AG10803 (cell line): Measurements from ENCODE around the gene SCARB1.

ENCODE experiments used
- DNase-seq: peaks from one replicate; pipeline ENCODE4 v3.0.0; 2010; ENCODE audit warnings: low read depth
- H3K4me3 ChIP-seq: 2 replicates; pipeline ENCODE4 v1.5.1; 2011; ENCODE audit warnings: mild to moderate bottlenecking, low read length, control low read depth
- CTCF ChIP-seq: conservative IDR thresholded peaks from 2 replicates; pipeline ENCODE4 v1.5.1; 2011; ENCODE audit warnings: mild to moderate bottlenecking, low read length, control low read depth, inconsistent platforms

The SCARB1 gene

GRCh38 chr12:124756760-124757159 lies 106.9 kb downstream of the SCARB1 start:
- TF ChIP-seq CTCF = no peak
- DNase-seq = no peak
- H3K4me3 ChIP-seq = no peak overlapping the region

GRCh38 chr12:124756166-124756565 lies 107.5 kb downstream of the SCARB1 start:
- no peak overlapping the region for H3K4me3 ChIP-seq
- no peak for TF ChIP-seq CTCF
- DNase-seq = no peak

GRCh38 chr12:124755801-124756148 lies 107.9 kb downstream of the SCARB1 start:
- no peak overlapping the region for H3K4me3 ChIP-seq
- no peak for TF ChIP-seq CTCF
- DNase-seq = no peak

GRCh38 chr12:124754949-124755800 lies 108.5 kb downstream of the SCARB1 start:
- TF ChIP-seq CTCF = no peak
- DNase-seq = peak; percentile 95
- no peak overlapping the region for H3K4me3 ChIP-seq

GRCh38 chr12:124754491-124754890 lies 109.2 kb downstream of the SCARB1 start:
- no peak for DNase-seq
- no peak overlapping the region for H3K4me3 ChIP-seq
- no peak for TF ChIP-seq CTCF

DNA sequence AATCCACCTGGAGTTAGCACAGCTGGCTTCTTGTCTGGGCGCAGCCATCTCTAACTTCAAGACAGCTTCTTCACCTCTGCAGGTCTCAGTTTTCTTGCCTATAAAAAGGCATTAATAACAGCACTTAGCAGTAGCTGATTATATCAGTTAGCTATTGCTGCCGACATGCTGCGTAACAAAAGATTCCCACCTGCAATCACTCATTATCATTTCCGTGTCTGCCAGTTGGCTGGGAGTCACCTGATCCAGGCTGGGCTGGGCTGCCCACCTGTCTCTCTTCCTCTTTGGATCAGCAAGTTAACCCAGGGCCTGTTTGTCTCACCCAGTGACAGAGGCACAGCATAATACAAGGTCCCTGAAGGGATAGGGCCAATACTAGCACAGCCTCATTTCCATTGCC lies 109.7 kb downstream of the SCARB1 start:
- no peak overlapping the region for H3K4me3 ChIP-seq
- no peak for DNase-seq
- no peak for TF ChIP-seq CTCF

DNA sequence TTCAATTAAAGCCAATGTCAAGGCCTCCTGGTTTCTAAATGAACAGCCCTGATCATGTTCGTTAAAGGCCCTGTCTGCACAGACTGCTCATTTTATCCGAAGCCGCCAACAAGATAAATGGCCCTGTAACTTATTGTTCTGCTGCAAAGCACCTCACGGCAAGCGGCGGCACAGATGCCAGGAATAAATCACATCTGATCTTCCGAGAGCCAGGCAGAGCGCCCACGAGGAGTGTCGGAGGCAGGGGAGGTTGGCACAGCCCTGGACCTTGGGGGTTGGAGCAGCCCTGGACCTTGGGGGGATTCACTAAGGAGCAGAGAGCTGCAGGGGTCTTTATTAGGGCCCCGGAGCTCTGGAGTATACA lies 110.5 kb downstream of the SCARB1 start:
- DNase-seq = no peak
- no peak overlapping the region for H3K4me3 ChIP-seq
- no peak for TF ChIP-seq CTCF
